ENCODE results near the gene PCOLCE2. TPM values are rescaled to one million over a fixed set of nuclear protein-coding genes. Genes with fewer than 3 reads are reported as not detected.

PCOLCE2 gene
- total RNA-seq, 1 experiment from 2014 or later, result 13.5 TPM

GRCh38 chr3:142861926-142862325 lies 27.0 kb downstream of the PCOLCE2 start:
- H3K4me1 Mint-ChIP-seq, result peaks cover 75% of the 10 kb centered on the region

GRCh38 chr3:142858043-142858442 lies 30.8 kb downstream of the PCOLCE2 start:
- no peaks in the 10 kb centered on the region for H3K9me3 Mint-ChIP-seq
- TF ChIP-seq SMAD4 (CRISPR knock-in tag; IDR thresholded peaks at IDR 0.05), result no peak
- no peak for TF ChIP-seq ZNF281 (CRISPR knock-in tag; IDR thresholded peaks at IDR 0.05)
- TF ChIP-seq TCF7 (CRISPR knock-in tag; IDR thresholded peaks at IDR 0.05; ENCODE audit: low read depth), result no peak
- TF ChIP-seq ETV6 (CRISPR knock-in tag; IDR thresholded peaks at IDR 0.05), result no peak
- no peak for TF ChIP-seq IRF1 (CRISPR knock-in tag; IDR thresholded peaks at IDR 0.05)
- CTCF ChIA-PET, result interaction anchor here (1.1 to 2.6 kb wide), 5 partner anchors 9 to 127 kb away, joined by 3 to 18 read pairs (median 6); no protein-coding TSS in a partner anchor

More at GRCh38 chr3:142861926-142862325, 27.0 kb downstream of the PCOLCE2 start:
- Mint-ChIP-seq H3K4me3 (no peak overlapping the region), H3K27ac (peak overlapping the region; percentile 91), H3K27me3 (ENCODE audit: low read depth) (no peaks in the 10 kb centered on the region), H3K9me3 (no peaks in the 10 kb centered on the region), H3K36me3 (no peaks in the 10 kb centered on the region)
- DNase-seq (ENCODE audit: low spot score), result no peak
- CTCF ChIA-PET, result interaction anchor here (1.8 kb wide), 1 partner anchor 42 kb away, joined by 6 read pairs; no protein-coding TSS in a partner anchor
- TF ChIP-seq ZNF671 (CRISPR knock-in tag; IDR thresholded peaks at IDR 0.05), result no peak
- TF ChIP-seq ZNF423 (CRISPR knock-in tag; IDR thresholded peaks at IDR 0.05), result peak; percentile 59; the same call in 1 of the 2 replicates
- TF ChIP-seq ESRRA (CRISPR knock-in tag; IDR thresholded peaks at IDR 0.05; ENCODE audit: borderline replicate concordance), result no peak
- POLR2A ChIA-PET, result no interaction called here
- peak; percentile 5 for ATAC-seq

GRCh38 chr3:142857056-142857455 lies 31.8 kb downstream of the PCOLCE2 start:
- ATAC-seq, result peak; percentile 91
- Mint-ChIP-seq H3K27ac (no peak overlapping the region), H3K27me3 (ENCODE audit: low read depth) (no peaks in the 10 kb centered on the region; the same call in 1 of the 2 replicates), H3K36me3 (no peaks in the 10 kb centered on the region), H3K9me3 (no peaks in the 10 kb centered on the region), H3K4me3 (no peak overlapping the region), H3K4me1 (peaks cover 61% of the 10 kb centered on the region)
- no peak for TF ChIP-seq ZNF317 (CRISPR knock-in tag; IDR thresholded peaks at IDR 0.05; ENCODE audit: borderline replicate concordance, low read depth)
- no peak for TF ChIP-seq TEAD4 (CRISPR knock-in tag; IDR thresholded peaks at IDR 0.05)
- TF ChIP-seq NR2C2 (CRISPR knock-in tag; IDR thresholded peaks at IDR 0.05), result no peak
- no peak for TF ChIP-seq PRDM15 (CRISPR knock-in tag; IDR thresholded peaks at IDR 0.05)
- TF ChIP-seq GABPB1 (CRISPR knock-in tag; IDR thresholded peaks at IDR 0.05), result peak; percentile 49; the same call in 1 of the 2 replicates
- ChIA-PET CTCF (interaction anchor here (0.6 to 2.6 kb wide), 17 partner anchors 9 to 455 kb away, joined by 3 to 18 read pairs (median 5); partner anchors contain the start of gene PCOLCE2), POLR2A (no interaction called here)
- peak; percentile 56 for DNase-seq (ENCODE audit: low spot score)

More at GRCh38 chr3:142858043-142858442, 30.8 kb downstream of the PCOLCE2 start:
- Mint-ChIP-seq H3K36me3 (no peaks in the 10 kb centered on the region), H3K27ac (no peak overlapping the region; the same call in 1 of the 2 replicates), H3K27me3 (ENCODE audit: low read depth) (no peaks in the 10 kb centered on the region; the same call in 1 of the 2 replicates), H3K4me1 (peaks cover 68% of the 10 kb centered on the region), H3K4me3 (no peak overlapping the region)
- ATAC-seq, result no peak
- POLR2A ChIA-PET, result no interaction called here
- no peak for DNase-seq (ENCODE audit: low spot score)
